A673 (cell line): ENCODE measurements around the gene CNNM4.

ENCODE experiments used
- EZH2 ChIP-seq: fragments of 200-600 bp; sonication (generic); IDR thresholded peaks from 2 replicates; pipeline ENCODE4 v1.6.1; 2017; ENCODE audit warnings: borderline replicate concordance, low read depth, mild to moderate bottlenecking, mixed read lengths, antibody characterized with exemption, low read length; ENCODE audit not compliant: poor library complexity, severe bottlenecking
- TF ChIP-seq, protein P1 (sequence below): fragments of 300-800, 200-600 bp; sonication (generic); conservative IDR thresholded peaks from 2 replicates; pipeline ENCODE4 v1.5.1; 2017; ENCODE audit warnings: low read depth, mild to moderate bottlenecking, antibody characterized with exemption, low read length, moderate library complexity, mixed read lengths

DNA sequence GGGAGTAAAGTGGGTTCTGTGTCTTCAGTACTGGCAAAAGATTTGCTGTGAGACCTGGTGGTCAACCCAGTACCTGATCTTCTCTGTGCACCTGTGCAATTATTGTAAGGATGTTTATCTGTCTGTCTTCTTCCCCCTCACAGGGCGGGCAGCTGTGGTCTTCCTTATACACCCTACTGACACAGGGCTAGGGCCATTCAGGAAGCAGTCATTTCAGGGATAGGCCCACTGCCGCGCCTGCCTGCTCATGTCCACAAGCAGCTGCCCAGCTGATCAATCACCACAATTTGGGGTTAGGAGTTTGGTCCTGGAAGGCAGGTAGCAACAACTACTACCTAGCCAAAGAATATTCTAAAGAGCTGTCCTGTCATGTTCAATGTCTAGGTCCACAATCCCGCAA is 1.2 kb upstream of the CNNM4 start:
- TF ChIP-seq, protein P1, sequence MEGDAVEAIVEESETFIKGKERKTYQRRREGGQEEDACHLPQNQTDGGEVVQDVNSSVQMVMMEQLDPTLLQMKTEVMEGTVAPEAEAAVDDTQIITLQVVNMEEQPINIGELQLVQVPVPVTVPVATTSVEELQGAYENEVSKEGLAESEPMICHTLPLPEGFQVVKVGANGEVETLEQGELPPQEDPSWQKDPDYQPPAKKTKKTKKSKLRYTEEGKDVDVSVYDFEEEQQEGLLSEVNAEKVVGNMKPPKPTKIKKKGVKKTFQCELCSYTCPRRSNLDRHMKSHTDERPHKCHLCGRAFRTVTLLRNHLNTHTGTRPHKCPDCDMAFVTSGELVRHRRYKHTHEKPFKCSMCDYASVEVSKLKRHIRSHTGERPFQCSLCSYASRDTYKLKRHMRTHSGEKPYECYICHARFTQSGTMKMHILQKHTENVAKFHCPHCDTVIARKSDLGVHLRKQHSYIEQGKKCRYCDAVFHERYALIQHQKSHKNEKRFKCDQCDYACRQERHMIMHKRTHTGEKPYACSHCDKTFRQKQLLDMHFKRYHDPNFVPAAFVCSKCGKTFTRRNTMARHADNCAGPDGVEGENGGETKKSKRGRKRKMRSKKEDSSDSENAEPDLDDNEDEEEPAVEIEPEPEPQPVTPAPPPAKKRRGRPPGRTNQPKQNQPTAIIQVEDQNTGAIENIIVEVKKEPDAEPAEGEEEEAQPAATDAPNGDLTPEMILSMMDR: no peak
- no peak for TF ChIP-seq EZH2
